Mucosa of gallbladder (tissue), 1 donor: ENCODE results near the gene GJB2. TPM values are rescaled to one million over a fixed set of nuclear protein-coding genes. Genes with fewer than 3 reads are reported as not detected.

ENCODE experiments used
- DNase-seq: peaks from one replicate; pipeline ENCODE4 v3.0.0-alpha.2; 2020; ENCODE audit warnings: low spot score
- total RNA-seq: library from RNA; stranded (reverse); gene quantifications from one replicate; pipeline ENCODE4 v1.2.1, GENCODE V29; 2021
- donor health status: DM: no; HTN: no; CAD: no.

GJB2 gene
- 31.0 TPM for total RNA-seq

DNA sequence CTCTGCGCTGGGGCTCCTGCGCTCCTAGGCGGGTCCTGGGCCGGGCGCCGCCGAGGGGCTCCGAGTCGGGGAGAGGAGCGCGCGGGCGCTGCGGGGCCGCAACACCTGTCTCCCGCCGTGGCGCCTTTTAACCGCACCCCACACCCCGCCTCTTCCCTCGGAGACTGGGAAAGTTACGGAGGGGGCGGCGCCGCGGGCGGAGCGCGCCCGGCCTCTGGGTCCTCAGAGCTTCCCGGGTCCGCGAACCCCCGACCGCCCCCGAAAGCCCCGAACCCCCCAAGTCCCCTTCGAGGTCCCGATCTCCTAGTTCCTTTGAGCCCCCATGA is at the start of gene GJB2:
Gene GJB2 (minus strand): TSS at position 103 of the 326 bp plus-strand sequence. CDS start 3,357 bp downstream, outside the sequence.
- no peak for DNase-seq

DNA sequence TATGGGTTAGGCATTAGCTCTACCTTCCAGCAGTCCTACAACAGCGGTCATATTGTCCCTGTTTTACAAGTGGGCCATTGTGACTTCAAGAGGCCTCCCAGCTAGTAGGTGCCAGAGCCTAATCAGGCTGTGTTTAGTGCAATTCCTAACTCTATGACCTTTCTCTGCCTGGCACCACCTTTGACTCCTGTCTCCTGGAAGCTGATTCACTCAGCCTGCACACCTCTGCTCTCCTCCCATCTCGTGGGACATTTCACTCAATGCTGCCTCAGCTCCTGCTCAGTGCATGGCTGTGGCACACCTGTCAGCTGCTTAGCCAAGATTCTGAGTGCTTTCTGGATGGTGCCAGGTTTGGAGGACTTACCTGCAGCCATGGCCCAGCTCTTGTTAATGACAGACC is 48.9 kb upstream of the GJB2 start:
- DNase-seq = peak; percentile 76

DNA sequence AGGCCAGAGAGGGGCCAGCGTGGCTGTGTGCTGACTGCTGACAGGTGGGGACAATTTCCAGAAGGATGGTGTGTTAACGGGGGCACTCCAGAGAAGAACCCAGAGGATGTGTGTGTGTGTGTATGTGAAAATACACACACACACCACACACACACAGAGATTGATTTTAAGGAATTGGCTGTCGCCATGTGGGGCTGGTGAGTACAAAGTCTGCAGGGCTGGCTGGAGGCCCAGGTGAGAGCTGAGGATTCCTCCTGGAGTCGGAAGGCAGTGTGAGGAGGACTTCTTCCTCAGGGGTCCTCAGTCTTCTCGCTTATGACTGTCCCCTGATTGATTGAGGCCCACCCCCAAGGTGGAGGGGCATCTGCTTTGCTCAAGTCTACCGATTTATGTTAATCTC is 47.0 kb upstream of the GJB2 start:
- peak; percentile 79 for DNase-seq

DNA sequence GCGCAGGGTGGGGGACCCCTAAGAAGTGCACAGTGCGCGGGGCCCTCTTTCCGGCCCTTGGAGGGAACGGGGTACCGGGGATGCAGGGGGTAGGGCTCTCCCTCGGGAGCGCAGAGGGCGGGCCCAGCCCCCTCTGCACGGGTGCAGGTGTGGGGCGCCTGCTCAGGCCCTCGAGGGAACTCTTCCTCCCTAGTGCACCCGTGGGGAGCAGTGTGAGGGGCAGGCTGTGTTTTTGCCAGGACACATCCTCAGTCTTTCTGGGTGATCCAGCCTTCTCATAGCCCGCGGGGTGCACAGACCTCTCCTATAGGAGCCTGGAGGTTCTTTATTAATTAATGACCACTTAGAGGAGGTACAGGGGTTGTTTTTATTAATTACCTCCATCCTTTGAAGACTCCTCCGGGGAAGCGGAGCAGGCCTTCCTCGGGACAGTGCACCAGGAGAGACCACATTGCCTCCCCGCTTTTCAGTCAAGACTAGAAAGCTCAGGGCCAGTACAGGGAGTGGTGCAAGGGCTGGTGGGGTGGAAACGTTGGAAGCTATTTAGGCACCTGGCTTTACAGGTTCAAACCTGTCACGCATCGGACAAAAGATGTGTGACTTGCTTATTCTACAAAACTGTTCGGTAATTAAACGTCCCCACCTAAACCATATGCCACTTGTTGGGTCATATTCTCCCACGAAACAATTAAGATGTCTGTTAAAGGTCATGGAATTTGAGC is 40.0 kb upstream of the GJB2 start:
- no peak for DNase-seq

DNA sequence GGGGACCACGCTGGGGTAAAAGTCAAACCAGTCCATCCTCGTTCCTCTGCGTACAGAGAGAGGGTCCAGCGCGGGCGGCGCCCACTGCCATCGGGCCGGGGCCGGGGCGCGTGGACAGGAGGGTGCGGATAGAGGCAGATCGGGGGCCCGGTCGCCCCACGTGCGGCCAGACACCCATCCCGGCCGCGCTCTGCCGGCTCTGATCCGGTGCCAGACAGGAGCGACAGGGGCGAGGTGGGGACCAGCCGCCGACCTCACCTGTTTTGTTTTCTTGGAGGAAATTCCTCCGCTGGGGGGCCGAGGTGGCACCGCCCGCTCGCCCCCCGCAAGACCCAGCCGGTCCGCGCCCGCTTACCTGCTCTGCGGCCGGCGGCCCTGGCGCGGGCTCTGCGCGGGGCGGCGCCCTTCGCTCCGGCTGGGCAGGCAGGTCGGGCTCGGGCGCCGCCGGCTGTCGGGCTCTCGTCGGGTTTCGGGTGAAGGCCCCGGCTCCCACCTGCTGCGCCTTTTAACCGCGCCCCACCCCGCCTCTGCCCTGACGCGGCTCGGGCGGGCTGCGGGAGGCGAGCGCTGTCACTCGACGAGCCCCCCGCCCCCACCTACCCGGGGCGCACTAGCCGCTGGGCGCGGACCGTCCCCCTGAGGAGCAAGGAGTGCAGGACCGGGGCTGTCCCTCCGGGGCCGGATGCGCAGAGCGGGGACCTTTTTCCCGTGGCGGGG is 39.3 kb upstream of the GJB2 start, which contains the start of gene GJB6:
Gene GJB6 (minus strand): TSS at position 481 of the 717 bp plus-strand sequence. CDS start 8,839 bp downstream, outside the sequence.
- no peak for DNase-seq

DNA sequence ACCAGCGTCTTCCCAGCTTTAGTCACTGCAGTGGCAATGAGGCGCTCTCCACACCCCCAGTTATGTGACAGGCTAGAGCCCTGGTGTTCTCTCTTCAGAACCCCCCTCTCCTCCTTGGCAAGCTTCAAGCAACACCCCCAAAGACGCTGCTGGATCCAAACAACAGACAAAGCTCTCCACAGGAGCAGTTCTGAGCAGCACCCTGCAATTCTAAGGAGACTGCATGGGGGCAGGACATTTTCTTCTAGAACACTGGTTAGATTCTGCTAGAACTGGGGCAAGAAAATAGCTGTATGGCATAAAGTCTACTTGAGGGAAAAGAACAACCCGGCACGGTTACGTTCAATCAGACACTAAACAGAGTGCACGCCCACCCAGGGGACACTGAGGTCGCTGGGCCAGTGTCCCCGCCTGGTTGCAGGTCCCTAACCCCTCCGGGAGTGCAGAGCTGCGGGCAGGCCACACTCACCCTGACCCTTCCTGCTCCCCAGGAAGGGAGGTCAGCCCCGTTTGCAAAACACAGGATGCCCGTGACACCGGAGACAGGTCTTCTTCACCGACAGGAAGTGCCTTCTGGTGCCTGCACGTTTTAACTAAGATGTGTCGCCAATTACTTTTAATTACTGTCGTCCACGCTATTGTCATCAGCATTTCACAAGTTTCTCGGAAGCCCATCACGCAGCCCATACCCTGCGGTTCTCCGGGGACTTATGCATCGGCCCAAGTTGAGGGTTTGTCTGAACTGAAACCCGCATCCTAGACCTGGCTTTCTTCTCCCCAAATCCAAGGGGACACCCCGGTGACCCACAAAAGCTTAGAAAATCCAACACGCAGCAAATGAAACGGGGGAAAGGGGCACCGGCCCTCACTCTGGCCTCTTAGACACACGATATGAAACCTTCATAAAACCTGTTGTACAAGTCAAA is 38.4 kb upstream of the GJB2 start:
- no peak for DNase-seq

DNA sequence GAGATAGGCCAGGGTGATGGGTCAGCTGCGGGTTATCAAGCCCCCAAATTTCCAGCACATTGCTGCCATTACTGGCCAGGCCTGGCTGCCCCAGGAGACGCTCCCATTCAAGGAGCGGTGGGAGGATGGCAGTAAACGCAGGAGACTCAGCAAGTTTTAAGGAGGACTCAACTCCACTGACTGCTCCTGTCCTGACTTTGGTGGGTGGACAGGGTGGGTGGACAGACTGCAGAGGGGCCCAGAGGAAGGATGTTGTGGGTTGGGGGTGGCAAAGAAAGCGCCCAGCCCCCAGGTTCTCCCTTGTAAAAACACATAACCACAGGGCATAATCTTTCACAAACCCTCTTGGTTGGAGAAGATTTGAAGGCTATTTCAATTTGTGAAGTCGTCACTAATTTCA is 35.0 kb upstream of the GJB2 start:
- DNase-seq = no peak

DNA sequence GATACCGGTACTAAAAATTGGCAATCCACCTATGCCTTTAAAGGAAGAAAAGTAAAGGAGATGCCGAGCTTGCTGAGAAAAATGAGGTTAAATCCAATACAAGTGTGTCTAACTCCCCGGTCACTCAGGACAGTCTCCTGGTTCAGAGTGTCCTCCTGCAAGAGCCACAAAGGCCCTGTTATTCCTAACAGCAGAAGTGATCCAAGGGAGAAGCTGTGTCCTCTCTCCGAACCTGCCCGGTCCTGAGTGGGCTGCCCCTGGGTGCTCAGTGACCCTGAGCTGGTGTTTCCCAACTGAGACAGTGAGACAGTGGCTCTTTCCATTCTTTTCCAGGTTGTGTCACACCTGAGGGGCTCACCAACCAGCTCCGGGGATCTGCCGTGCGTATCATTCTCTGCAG is 34.5 kb upstream of the GJB2 start:
- no peak for DNase-seq

DNA sequence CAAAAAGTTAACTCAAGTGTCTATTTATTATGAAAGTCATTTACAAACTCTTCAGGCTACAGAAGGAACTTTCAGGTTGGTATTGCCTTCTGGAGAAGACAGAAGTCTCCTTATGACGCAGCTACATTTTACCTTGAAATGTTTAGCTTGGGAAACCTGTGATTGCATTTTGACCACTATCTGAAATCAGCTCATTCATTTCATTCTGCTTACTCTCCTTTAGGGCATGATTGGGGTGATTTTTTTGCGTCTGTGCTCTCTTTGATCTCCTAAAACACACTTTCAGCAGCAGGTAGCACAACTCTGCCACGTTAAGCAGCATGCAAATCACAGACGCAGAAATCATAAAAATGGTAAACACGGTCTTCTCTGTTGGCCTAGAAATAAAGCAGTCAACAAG is 29.8 kb upstream of the GJB2 start:
- DNase-seq = no peak

DNA sequence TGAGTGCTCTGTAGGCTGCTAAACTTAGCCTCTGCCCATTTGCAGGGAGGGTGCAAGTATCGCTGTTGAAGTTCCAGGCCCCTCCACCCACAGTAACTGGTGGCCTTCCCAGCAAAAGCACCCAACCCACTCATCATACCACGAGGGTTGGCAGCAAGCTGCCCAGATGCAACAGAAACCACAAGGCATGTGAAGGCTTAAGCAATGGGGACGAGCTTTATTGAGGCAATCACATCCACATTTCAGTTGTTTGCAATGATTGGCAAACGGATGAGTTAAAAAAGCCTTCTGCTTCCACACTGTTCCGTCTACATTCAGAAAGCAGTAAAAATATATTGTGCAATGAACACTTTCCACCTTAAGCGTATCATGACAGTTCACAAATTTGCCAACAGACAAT is 29.0 kb upstream of the GJB2 start:
- no peak for DNase-seq

DNA sequence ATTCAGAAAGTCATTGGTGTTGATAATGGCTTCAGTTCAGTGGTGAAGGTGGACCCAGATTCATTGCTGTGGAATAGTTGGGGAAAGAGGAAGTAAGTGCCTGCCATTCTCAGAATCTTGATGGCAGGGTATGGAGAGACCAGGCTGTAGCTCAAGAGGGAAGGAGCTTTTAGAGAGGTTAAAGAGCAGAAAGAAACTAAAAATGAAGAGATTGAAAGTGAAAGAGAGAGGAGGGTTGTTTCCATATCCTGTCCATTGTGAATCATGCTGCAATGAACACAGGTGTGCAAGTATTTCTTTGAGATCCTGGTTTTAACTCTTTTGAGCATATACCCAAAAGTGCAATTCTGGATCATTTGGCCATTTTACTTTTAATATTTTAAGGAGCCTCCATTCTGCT is 26.8 kb upstream of the GJB2 start:
- no peak for DNase-seq

DNA sequence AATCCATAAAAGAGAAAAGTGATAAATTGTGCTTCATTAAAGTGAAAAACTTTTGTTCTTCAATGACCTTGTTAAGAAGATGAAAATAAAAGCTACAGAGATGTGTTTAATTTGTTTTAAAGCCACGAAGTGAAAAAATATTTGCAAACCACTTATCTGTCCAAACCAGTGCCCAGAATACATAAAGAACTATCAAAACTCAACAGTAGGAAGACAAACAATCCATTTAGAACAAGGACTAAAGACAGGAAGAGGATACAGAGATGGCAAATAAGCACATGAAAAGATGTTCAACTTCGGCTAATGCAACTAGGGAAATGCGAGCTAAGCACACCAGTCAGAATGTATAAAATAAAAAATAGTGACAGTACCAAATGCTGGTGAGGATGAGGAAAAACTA is 24.4 kb upstream of the GJB2 start:
- DNase-seq = no peak

DNA sequence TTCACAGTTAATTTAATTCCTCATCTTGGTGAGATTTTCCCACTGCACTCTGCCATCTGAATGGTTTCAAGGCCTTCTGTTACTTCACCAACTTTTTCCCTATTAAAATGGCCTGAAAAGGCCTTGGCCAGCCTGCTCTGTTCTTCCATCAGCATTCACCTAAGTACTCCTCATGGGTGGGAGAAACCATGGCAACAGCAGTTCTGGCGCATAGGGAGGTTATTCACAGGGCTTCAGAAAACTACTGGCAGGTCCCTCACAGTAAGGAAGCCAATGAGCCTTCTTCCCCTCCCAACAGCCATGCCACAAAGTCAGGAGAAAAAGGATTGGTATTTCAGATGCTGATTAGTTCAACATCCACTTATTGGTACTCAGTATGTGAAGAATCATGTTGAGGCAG is 17.2 kb upstream of the GJB2 start:
- DNase-seq = no peak

DNA sequence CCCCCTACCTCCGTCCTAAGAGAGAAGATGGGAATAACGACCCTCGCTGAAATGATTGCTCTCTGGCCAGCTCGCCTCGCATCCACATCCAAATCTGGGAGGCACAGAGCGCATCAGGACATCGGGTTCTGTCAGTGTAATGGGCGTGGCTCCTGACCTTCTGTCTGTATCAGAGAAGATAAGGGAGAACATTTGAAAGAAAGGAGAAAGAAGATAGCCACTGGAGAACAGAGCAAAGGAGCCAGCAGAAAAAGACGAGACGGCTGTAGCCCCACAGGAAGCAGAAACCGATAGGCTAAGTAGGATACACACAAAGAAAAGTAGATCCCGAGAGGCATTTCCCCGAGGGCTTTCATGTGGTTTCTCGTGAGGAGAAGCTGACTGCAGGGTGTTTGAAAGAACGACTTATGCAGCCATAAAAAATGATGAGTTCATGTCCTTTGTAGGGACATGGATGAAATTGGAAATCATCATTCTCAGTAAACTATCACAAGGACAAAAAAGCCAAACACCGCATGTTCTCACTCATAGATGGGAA is 14.0 kb upstream of the GJB2 start:
- DNase-seq = no peak

DNA sequence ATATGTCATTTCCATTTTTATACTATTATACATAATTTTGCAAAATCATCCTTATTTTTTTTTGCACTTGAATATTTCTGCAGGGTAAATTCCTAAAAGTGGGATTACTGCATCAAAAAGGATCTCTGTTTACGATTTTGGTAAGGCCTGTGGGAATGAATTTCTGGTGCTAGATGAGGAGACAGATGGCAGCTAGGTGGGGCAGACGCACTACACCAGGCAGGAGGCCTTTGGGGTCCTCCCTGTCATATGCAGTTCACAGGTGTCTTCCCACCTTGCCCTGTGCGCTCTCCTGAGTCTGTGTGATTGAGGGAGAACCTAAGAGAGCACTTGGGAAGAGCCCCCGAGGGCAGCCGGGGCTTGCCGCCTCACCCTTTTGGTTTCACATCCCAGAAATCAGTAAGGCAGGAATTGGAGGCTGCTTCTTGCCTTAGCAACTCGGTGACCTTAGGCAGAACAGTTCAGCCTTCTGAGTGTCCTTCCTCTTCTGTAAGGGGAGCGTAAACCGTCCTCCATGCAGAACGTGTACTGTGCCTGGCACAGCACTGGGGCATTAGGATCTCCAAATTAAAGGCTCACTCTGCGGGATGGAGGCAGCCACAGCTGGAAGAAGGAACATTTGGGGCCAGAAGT is 13.4 kb upstream of the GJB2 start:
- no peak for DNase-seq

DNA sequence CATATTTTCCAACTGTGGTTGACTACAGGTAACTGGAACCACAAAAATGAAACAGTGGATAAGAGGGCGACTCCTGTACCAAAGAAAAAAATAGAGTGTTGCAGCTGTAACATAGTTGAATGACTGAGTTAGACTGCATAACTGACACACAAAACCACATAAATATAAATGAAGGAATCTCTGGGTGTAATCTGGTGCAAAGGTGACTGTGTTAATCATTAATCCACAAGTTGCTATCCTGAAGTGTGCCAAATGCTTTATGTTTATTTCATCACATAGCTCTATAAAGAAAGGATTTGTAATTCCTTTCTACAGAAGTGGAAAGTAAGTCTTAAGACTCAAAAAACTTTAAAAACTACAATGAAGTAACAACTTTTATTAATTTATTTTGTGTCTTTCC is 6.0 kb upstream of the GJB2 start:
- DNase-seq = no peak

DNA sequence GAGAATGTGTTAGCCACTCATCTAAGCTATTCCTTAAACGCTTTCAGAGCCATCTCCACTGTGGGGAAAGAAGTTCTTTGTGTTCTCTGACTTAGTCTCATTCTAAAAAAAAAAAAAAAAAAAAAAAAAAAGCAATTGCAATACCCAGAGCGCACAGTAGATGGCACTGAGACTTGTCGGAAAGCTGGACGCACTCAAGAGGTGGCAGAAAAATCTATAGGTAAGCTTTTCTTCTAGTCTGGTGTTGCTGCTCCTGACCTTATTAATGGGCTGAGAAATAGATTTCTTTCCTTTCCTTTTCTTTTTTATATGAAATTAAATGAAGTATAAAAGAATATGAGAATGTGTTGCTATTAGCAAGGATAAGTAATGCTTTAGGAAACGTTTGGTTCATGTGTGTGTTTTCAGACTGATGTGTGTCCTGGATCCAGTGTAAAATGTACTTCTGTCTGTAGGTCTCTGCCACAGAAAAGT is 4.7 kb upstream of the GJB2 start:
- DNase-seq = no peak

DNA sequence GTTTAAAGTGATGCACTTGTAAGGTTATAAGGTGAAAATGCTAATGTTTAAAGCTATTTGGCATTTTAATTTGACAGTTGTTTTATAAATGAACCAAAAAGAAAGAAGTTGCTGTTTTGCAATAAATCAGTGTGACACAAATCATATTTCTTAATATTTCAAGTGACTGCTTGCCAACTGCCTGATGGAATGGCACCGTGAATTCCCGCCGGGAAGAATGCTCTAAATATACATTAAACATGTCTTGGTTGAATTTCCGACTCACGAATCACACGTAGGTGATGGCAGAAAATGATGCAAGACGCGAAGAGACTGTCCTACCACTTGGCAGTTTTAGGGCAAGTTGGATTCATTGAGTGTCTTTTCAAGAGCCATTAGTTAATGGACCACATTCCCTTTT is 3.1 kb upstream of the GJB2 start:
- DNase-seq = no peak

DNA sequence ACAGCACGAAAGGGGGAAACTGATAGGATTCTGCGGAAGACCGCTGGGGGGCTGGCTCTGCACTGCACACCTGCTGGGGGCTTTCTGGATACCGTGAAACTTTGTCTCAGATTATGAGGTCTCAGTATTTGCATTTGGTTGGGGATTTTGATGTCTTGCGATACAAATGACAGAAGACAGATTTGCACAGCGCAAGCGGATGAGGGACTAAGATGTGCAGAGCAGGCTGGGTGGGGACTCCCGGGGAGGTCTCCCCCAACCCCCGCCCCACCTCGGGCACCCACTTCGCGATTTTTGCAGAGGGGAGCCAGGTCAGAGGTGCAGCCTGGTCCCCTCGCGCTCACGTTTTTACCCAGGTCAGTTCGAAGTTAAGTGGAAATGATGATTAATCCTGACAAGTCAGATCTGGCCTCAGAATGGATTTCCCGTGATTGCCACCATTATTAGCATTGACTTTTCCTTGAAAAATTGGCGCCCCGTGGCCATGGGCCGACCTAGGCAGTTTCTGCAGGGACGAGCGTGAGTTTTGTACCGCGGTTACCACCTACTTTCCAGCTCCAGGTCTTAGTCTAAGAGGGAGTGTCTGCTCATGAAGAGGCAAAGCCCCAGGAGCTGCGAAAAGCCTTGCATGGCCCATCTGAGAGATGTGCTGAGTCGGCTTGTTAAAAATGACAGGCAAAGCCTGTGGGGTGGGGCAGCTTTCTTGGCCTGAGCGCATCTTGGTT is 1.3 kb upstream of the GJB2 start:
- DNase-seq = no peak

DNA sequence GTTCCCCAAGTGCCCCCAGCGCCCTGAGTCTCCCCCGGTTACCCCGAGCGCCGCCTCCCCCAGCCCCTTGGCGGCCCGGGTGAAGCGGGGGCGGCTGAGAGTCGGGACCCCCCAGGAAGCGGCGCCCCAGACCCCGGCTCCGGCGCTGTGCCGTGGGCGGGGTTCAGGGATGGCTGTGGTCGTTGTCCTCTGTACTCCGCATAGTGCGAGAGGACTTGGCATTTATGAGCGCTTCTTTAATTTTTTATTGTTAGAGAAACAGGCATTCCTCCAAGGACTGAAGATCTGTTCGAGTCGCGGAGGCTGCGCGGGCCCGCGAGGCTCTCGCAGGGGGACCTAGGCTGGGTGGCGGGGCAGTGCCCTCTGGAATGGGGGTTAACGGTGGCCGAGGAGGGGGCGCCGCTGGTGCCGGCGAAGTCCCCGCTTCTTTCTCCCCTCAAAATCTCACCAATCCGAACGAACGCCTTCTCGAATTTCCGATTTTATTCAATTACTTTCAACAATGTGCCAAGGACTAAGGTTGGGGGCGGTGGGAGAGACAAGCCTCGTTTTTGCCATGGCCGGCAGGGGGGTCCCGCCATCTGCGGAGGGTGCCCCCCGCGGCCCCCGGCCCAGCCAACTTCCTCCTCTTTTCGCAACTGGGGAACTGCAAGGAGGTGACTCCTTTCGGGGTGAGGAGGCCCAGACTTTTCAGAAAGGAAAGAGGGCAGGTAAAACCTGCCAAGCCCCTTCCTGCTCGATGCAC is 596 bp upstream of the GJB2 start:
- DNase-seq = no peak
